HepG2 (cell line): ENCODE results near the gene NAA38. TPM values are rescaled to one million over a fixed set of nuclear protein-coding genes. Genes with fewer than 3 reads are reported as not detected.

Experiments used
- ATAC-seq: fragments of 200-7000 bp; cut with Tn5 transposase; 3 replicates; pipeline ENCODE4 v1.9.1; 2020; ENCODE audit warnings: mild to moderate bottlenecking, moderate library complexity
- BruUV-seq: library from RNA; stranded (reverse); fragments of 400-500 nt; replicated peaks from 2 replicates; lab custom pipeline; 2021; lab: Mats Ljungman, UMichigan
- CTCF ChIA-PET: fragments of 300-600 bp; formaldehyde crosslinking; extraction: SDS; loops from one replicate; lab custom pipeline; 2021; ENCODE audit warnings: low total read pairs, inconsistent platforms, low intra/inter-chr PET ratio; lab: Yijun Ruan, JAX
- POLR2A ChIA-PET: fragments of 350-600 bp; sonication (Branson Sonifier 250); formaldehyde crosslinking; loops from one replicate; lab custom pipeline; 2020; ENCODE audit warnings: antibody characterized with exemption, inconsistent platforms; lab: Yijun Ruan, JAX
- DNase-seq: peaks from one replicate; pipeline ENCODE4 v3.0.0-alpha.2; 2015; ENCODE audit warnings: low spot score
- FAIRE-seq: peaks from 3 replicates; lab custom pipeline; 2011; peaks lifted over from hg19 to GRCh38; lab: Jason Lieb, UNC
- H2AFZ ChIP-seq: one replicate; pipeline ENCODE4 v1.6.1; 2011; ENCODE audit warnings: low read length, inconsistent platforms
- H3K27ac ChIP-seq: fragments of 300-600 bp; 3 replicates; pipeline ENCODE4 v1.8.0; 2011; ENCODE audit warnings: mixed run types, mild to moderate bottlenecking, mixed read lengths, low read length, inconsistent platforms; ENCODE audit not compliant: insufficient read depth; ENCODE audit errors: extremely low read length
- H3K27me3 ChIP-seq, 2 experiments: fragments of 200-600 bp in 1 of 2; 2 replicates in 1 of 2; 3 replicates in 1 of 2; pipeline versions ENCODE4 v1.6.0 to v1.8.0; 2011; ENCODE audit warnings: low read length in 2 of 2, mild to moderate bottlenecking in 2 of 2, moderate library complexity in 2 of 2, inconsistent platforms in 1 of 2; ENCODE audit not compliant: insufficient read depth in 2 of 2, control insufficient read depth in 1 of 2
- H3K36me3 ChIP-seq, 2 experiments: fragments of 200-600 bp in 1 of 2; replicated peaks in 1 of 2; 2 replicates in 1 of 2; 3 replicates in 1 of 2; pipeline versions ENCODE4 v1.5.1 to v1.8.0; 2011; ENCODE audit warnings: low read length in 2 of 2, inconsistent platforms in 1 of 2; ENCODE audit not compliant: insufficient read depth in 2 of 2, control insufficient read depth in 1 of 2
- H3K4me1 ChIP-seq: 2 replicates; pipeline ENCODE4 v1.5.1; 2012; ENCODE audit warnings: low read length, inconsistent platforms; ENCODE audit not compliant: insufficient read depth
- H3K4me2 ChIP-seq: 2 replicates; pipeline ENCODE4 v1.6.0; 2011; ENCODE audit warnings: low read depth, low read length, inconsistent platforms
- H3K4me3 ChIP-seq, 3 experiments: fragments of 200-600 bp in 1 of 3; sonication (generic), shearing (Covaris generic) in 1 of 3; replicated peaks in 1 of 3; 2 replicates each; pipeline ENCODE4 v1.5.1; 2011 to 2016; ENCODE audit warnings: low read length in 3 of 3, inconsistent platforms in 2 of 3, low read depth in 2 of 3, mild to moderate bottlenecking in 2 of 3, control low read depth in 1 of 3, mixed read lengths in 1 of 3; ENCODE audit not compliant: insufficient read depth in 1 of 3
- H3K79me2 ChIP-seq: one replicate; pipeline ENCODE4 v1.6.1; 2011; ENCODE audit warnings: low read length, inconsistent platforms; ENCODE audit not compliant: insufficient read depth
- H3K9ac ChIP-seq: 2 replicates; pipeline ENCODE4 v1.6.0; 2011; ENCODE audit warnings: mild to moderate bottlenecking, low read depth, low read length, inconsistent platforms; ENCODE audit not compliant: insufficient read depth
- H3K9me3 ChIP-seq: 2 replicates; pipeline ENCODE4 v1.5.1; 2012; ENCODE audit warnings: mild to moderate bottlenecking, low read length
- H4K20me1 ChIP-seq: 2 replicates; pipeline ENCODE4 v1.6.0; 2011; ENCODE audit warnings: inconsistent platforms, mild to moderate bottlenecking, low read length, moderate library complexity; ENCODE audit not compliant: insufficient read depth
- CSRNP2 ChIP-seq: sonication (generic); formaldehyde crosslinking; conservative IDR thresholded peaks from 2 replicates; pipeline ENCODE4 v1.8.0; 2022; ENCODE audit warnings: low read depth, missing genetic modification reagents
- MTF1 ChIP-seq: sonication (generic); formaldehyde crosslinking; IDR thresholded peaks from 2 replicates; pipeline ENCODE4 v1.5.0; 2020; ENCODE audit warnings: missing genetic modification reagents
- PHF5A ChIP-seq: IDR thresholded peaks from one replicate; pipeline ENCODE4 v1.6.1; 2018; ENCODE audit warnings: low read depth, missing genetic modification reagents; ENCODE audit not compliant: unreplicated experiment
- RCOR2 ChIP-seq: IDR thresholded peaks from 2 replicates; pipeline ENCODE4 v1.6.1; 2016; ENCODE audit warnings: missing biosample characterization, missing genetic modification reagents
- RELA ChIP-seq: sonication (generic); formaldehyde crosslinking; IDR thresholded peaks from 2 replicates; pipeline ENCODE4 v1.4.0; 2020; ENCODE audit warnings: missing genetic modification reagents
- RFXAP ChIP-seq: sonication (generic); formaldehyde crosslinking; IDR thresholded peaks from 2 replicates; pipeline ENCODE4 v1.4.0; 2020; ENCODE audit warnings: missing genetic modification reagents, borderline replicate concordance
- SAP130 ChIP-seq: IDR thresholded peaks from 2 replicates; pipeline ENCODE4 v1.6.1; 2016; ENCODE audit warnings: low read depth
- ZNF34 ChIP-seq: sonication (generic); formaldehyde crosslinking; IDR thresholded peaks from 2 replicates; pipeline ENCODE4 v1.4.0; 2020; ENCODE audit warnings: mild to moderate bottlenecking, missing genetic modification reagents, borderline replicate concordance
- ZSCAN9 ChIP-seq: IDR thresholded peaks from 2 replicates; pipeline ENCODE4 v1.6.1; 2016; ENCODE audit warnings: borderline replicate concordance
- WGBS: methylation state at CpG from one replicate; pipeline ENCODE4 v1.1.6; 2017; ENCODE audit warnings: low lambda C conversion rate; 5-methylcytosine and 5-hydroxymethylcytosine counted together
- in situ Hi-C: cut with HindIII; loops from 2 replicates; pipeline ENCODE4 v1.10.0; 2017; ENCODE audit warnings: low pct_unique_long_range_greater_than_20kb; ENCODE audit not compliant: extremely low pct_ligation_motif_present
- intact Hi-C: fragments of 100-400 bp; cut with micrococcal nuclease; formaldehyde crosslinking; loops from one replicate; pipeline ENCODE4 v1.10.0; 2022; ENCODE audit not compliant: unreplicated experiment
- polyA plus RNA-seq, 8 experiments: library from polyadenylated mRNA; depleted of rRNA in 3 of 8; stranded (reverse) in 7 of 8; unstranded in 1 of 8; fragments of >200 nt; fragmentation: Illumina TruSeq in 4 of 8; extraction: Trizol in 4 of 8; gene quantifications; 2 replicates each; pipeline versions ENCODE4 v1.2.1 to v1.2.3, GENCODE V29; 2011 to 2016; ENCODE audit warnings: low read depth in 4 of 8, missing spikeins in 1 of 8, mixed read lengths in 1 of 8; ENCODE audit not compliant: insufficient read depth in 1 of 8
- total RNA-seq, 5 experiments: library from RNA; depleted of rRNA; stranded (reverse); fragments of >200 nt; fragmentation: Illumina TruSeq; extraction: Trizol; gene quantifications; 2 replicates each; pipeline ENCODE4 v1.2.3, GENCODE V29; 2016; ENCODE audit warnings: low read depth in 1 of 5
- TF ChIP-seq, protein P1 (sequence below): sonication (generic); formaldehyde crosslinking; IDR thresholded peaks from 2 replicates; pipeline ENCODE4 v1.4.0; 2020; ENCODE audit warnings: missing genetic modification reagents

NAA38 gene
- total and polyA plus RNA-seq, 2 of the 13 experiments (the other 11 are each of a cell fraction or from before 2014, with no cell fraction given): 46.9 to 91.6 TPM

- 86% methylated on average over 17 of the region's 22 CpGs for WGBS
- intact Hi-C loops: no loop called here
- Histone ChIP-seq H3K9ac (no peak overlapping the region), H4K20me1 (no peaks in the 10 kb centered on the region)
- TF ChIP-seq CSRNP2 (no peak), SAP130 (CRISPR knock-in tag) (no peak), ZNF34 (CRISPR knock-in tag) (no peak), RFXAP (CRISPR knock-in tag) (no peak), MTF1 (CRISPR knock-in tag) (no peak), RCOR2 (CRISPR knock-in tag) (no peak), PHF5A (CRISPR knock-in tag) (no peak), ZSCAN9 (CRISPR knock-in tag) (no peak), RELA (CRISPR knock-in tag) (no peak)
- TF ChIP-seq, protein P1, sequence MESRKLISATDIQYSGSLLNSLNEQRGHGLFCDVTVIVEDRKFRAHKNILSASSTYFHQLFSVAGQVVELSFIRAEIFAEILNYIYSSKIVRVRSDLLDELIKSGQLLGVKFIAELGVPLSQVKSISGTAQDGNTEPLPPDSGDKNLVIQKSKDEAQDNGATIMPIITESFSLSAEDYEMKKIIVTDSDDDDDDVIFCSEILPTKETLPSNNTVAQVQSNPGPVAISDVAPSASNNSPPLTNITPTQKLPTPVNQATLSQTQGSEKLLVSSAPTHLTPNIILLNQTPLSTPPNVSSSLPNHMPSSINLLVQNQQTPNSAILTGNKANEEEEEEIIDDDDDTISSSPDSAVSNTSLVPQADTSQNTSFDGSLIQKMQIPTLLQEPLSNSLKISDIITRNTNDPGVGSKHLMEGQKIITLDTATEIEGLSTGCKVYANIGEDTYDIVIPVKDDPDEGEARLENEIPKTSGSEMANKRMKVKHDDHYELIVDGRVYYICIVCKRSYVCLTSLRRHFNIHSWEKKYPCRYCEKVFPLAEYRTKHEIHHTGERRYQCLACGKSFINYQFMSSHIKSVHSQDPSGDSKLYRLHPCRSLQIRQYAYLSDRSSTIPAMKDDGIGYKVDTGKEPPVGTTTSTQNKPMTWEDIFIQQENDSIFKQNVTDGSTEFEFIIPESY (CRISPR knock-in tag): no peak
- TF ChIP-seq, all 625 proteins: peak for 0
- no peaks in the 10 kb centered on the region for H3K79me2 ChIP-seq
- no peaks in the 10 kb centered on the region for H3K27me3 ChIP-seq
- CTCF ChIA-PET: no interaction called here
- H3K9me3 ChIP-seq: no peaks in the 10 kb centered on the region
- no peak for ATAC-seq
- no peak overlapping the region for H3K27ac ChIP-seq
- H3K4me3 ChIP-seq: no peak overlapping the region
- H3K36me3 ChIP-seq: no peaks in the 10 kb centered on the region; a peak in 2 of 5 replicates
- POLR2A ChIA-PET: interaction anchor here (1.1 kb wide), 1 partner anchor 28 kb away, joined by 3 read pairs; the partner anchor contains the start of gene TRAPPC1
- H3K4me2 ChIP-seq: no peak overlapping the region
- no peak for DNase-seq
- BruUV-seq: no TSS peak
- H3K4me1 ChIP-seq: no peaks in the 10 kb centered on the region
- in situ Hi-C loops: no loop called here
- no peak overlapping the region for H2AFZ ChIP-seq
- no peak for FAIRE-seq
Observed at GRCh38 chr17:7903154-7904103, 46.1 kb upstream of the NAA38 start.
